PC-9 (cell line): ENCODE measurements around the gene NRP1. TPM values are rescaled to one million over a fixed set of nuclear protein-coding genes. Genes with fewer than 3 reads are reported as not detected.

Experiments used
- BruUV-seq: library from RNA; stranded (reverse); fragments of 400-500 nt; replicated peaks from 2 replicates; lab custom pipeline; 2021; lab: Mats Ljungman, UMichigan
- CTCF ChIA-PET: fragments of 300-600 bp; sonication (Branson Sonifier 250); formaldehyde crosslinking; loops from one replicate; lab custom pipeline; 2022; ENCODE audit warnings: antibody characterized with exemption; lab: Charles Lee
- POLR2A ChIA-PET: fragments of 300-600 bp; sonication (Branson Sonifier 250); formaldehyde crosslinking; loops from one replicate; lab custom pipeline; 2022; ENCODE audit warnings: antibody characterized with exemption; ENCODE audit not compliant: unreplicated experiment; lab: Charles Lee
- DNase-seq, 2 experiments: peaks; one replicate each; pipeline versions ENCODE4 v3.0.0 to v3.0.0-alpha.2; 2015 to 2022; ENCODE audit warnings: mixed read lengths in 1 of 2
- H2AFZ ChIP-seq: fragments of 200-600 bp; sonication (generic); 2 replicates; pipeline ENCODE4 v1.8.1; 2017; ENCODE audit warnings: antibody characterized with exemption
- H3F3A ChIP-seq: fragments of 200-600 bp; sonication (generic); 2 replicates; pipeline ENCODE4 v1.8.1; 2017; ENCODE audit warnings: antibody characterized with exemption, mild to moderate bottlenecking, low read depth; ENCODE audit not compliant: insufficient read depth
- H3K27ac ChIP-seq: fragments of 200-600 bp; sonication (generic); 2 replicates; pipeline ENCODE4 v1.6.1; 2016; ENCODE audit warnings: mixed run types
- H3K27me3 ChIP-seq: fragments of 200-600 bp; sonication (generic); 2 replicates; pipeline ENCODE4 v1.6.1; 2016; ENCODE audit warnings: low read depth, mixed run types; ENCODE audit not compliant: insufficient read depth
- H3K36me3 ChIP-seq: fragments of 200-600 bp; sonication (generic); 2 replicates; pipeline ENCODE4 v1.6.1; 2016; ENCODE audit warnings: low read depth, mixed run types
- H3K4me1 ChIP-seq: fragments of 200-600 bp; sonication (generic); replicated peaks from 2 replicates; pipeline ENCODE4 v1.6.1; 2016; ENCODE audit warnings: mixed run types; ENCODE audit not compliant: insufficient read depth
- H3K4me2 ChIP-seq: fragments of 200-600 bp; sonication (generic); 2 replicates; pipeline ENCODE4 v1.6.1; 2017; ENCODE audit warnings: mixed run types
- H3K4me3 ChIP-seq: fragments of 200-600 bp; sonication (generic); 2 replicates; pipeline ENCODE4 v1.6.1; 2016; ENCODE audit warnings: mixed run types
- H3K79me2 ChIP-seq: fragments of 200-600 bp; sonication (generic); 2 replicates; pipeline ENCODE4 v1.6.1; 2017; ENCODE audit warnings: low read depth, mixed run types
- H3K9me2 ChIP-seq: fragments of 200-600 bp; sonication (generic); 2 replicates; pipeline ENCODE4 v1.8.1; 2017; ENCODE audit warnings: mild to moderate bottlenecking; ENCODE audit not compliant: insufficient read depth
- H3K9me3 ChIP-seq: fragments of 200-600 bp; sonication (generic); 2 replicates; pipeline ENCODE4 v1.8.1; 2016; ENCODE audit warnings: low read depth; ENCODE audit not compliant: insufficient read depth
- H4K20me1 ChIP-seq: fragments of 200-600 bp; sonication (generic); 2 replicates; pipeline ENCODE4 v1.8.1; 2017; ENCODE audit not compliant: insufficient read depth
- EZH2 ChIP-seq: fragments of 200-600 bp; sonication (generic); IDR thresholded peaks from 2 replicates; pipeline ENCODE4 v1.8.0; 2017; ENCODE audit warnings: antibody characterized with exemption, low read depth
- intact Hi-C: fragments of 100-400 bp; cut with micrococcal nuclease; formaldehyde crosslinking; loops from one replicate; pipeline ENCODE4 v1.10.0; 2022; ENCODE audit not compliant: unreplicated experiment
- total RNA-seq: library from RNA; stranded (reverse); gene quantifications from 2 replicates; pipeline ENCODE4 v1.2.3, GENCODE V29; 2021
- TF ChIP-seq, protein P1 (sequence below): fragments of 200-600 bp; sonication (generic); conservative IDR thresholded peaks from 2 replicates; pipeline ENCODE4 v1.6.1; 2017; ENCODE audit warnings: mixed run types, antibody characterized with exemption, mild to moderate bottlenecking, moderate library complexity

NRP1 gene
- total RNA-seq, 1 experiment from 2014 or later: 30.5 TPM

DNA sequence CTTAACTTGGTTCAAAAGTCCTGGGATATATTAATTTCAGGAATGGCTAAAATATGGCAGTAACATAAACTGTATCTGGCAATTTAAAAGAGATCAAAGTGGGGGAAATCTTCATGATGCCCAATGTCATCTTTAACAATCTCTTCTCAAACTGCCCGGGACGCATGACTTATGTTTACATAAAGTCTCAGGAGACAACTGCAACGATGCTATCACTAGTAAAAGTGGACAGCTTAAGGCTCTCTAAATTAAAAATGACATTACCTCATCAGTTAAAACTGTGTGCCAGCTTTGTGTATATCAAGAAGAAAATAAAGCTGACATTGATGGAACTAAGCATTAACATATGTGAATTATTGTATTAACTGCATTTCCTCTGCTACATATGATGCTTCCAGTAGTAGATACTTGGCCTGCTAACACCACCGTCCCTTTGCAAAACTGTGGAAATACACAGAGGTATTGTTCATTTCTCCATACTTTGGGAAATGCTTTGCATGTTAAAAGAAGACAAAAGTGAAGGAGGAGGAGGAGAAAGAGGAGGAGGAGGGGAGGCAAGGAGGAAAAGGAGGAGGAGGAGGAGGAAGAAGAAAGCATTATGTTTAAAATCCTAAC, 62.4 kb downstream of the NRP1 start:
- 0 out of 2 replicates have a peak overlapping the region, but pooled peaks have one; percentile 8 for H3K4me2 ChIP-seq
- intact Hi-C loops: loop anchor here (2.0 to 10.0 kb wide), 4 partner anchors 33 to 137 kb away; partner anchors contain the start of gene NRP1
- H3K4me3 ChIP-seq: no peak overlapping the region
- H3K79me2 ChIP-seq: peaks cover 47% of the 10 kb centered on the region
- ChIA-PET CTCF (interaction anchor here (0.6 to 0.7 kb wide), 2 partner anchors 9 to 114 kb away, joined by 7 to 9 read pairs; no protein-coding TSS in a partner anchor), POLR2A (no interaction called here)
- no peaks in the 10 kb centered on the region; the same call in 1 of the 2 replicates for H3K36me3 ChIP-seq
- H2AFZ ChIP-seq: no peak overlapping the region
- H3K27me3 ChIP-seq: no peaks in the 10 kb centered on the region
- peaks cover 28% of the 10 kb centered on the region for H3F3A ChIP-seq
- H3K9me3 ChIP-seq: no peaks in the 10 kb centered on the region
- H3K27ac ChIP-seq: peak overlapping the region; percentile 98
- no peak for DNase-seq
- peaks cover 32% of the 10 kb centered on the region for H3K4me1 ChIP-seq
- BruUV-seq: no TSS peak
- no peaks in the 10 kb centered on the region for H3K9me2 ChIP-seq
- TF ChIP-seq EZH2: no peak
- TF ChIP-seq, protein P1, sequence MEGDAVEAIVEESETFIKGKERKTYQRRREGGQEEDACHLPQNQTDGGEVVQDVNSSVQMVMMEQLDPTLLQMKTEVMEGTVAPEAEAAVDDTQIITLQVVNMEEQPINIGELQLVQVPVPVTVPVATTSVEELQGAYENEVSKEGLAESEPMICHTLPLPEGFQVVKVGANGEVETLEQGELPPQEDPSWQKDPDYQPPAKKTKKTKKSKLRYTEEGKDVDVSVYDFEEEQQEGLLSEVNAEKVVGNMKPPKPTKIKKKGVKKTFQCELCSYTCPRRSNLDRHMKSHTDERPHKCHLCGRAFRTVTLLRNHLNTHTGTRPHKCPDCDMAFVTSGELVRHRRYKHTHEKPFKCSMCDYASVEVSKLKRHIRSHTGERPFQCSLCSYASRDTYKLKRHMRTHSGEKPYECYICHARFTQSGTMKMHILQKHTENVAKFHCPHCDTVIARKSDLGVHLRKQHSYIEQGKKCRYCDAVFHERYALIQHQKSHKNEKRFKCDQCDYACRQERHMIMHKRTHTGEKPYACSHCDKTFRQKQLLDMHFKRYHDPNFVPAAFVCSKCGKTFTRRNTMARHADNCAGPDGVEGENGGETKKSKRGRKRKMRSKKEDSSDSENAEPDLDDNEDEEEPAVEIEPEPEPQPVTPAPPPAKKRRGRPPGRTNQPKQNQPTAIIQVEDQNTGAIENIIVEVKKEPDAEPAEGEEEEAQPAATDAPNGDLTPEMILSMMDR: no peak
- no peaks in the 10 kb centered on the region for H4K20me1 ChIP-seq

- intact Hi-C loops: loop anchor here (5.0 to 10.0 kb wide), 2 partner anchors 61 to 136 kb away; partner anchors contain the start of gene NRP1
- POLR2A ChIA-PET: no interaction called here
Observed at GRCh38 chr10:33270971-33271370, 63.5 kb downstream of the NRP1 start.

GRCh38 chr10:33267708-33268107, 66.8 kb downstream of the NRP1 start:
- Histone ChIP-seq H3K9me3 (no peaks in the 10 kb centered on the region), H3F3A (peaks cover 37% of the 10 kb centered on the region), H3K4me1 (peaks cover 48% of the 10 kb centered on the region), H3K9me2 (no peaks in the 10 kb centered on the region), H3K4me3 (no peak overlapping the region), H2AFZ (no peak overlapping the region), H3K27ac (no peak overlapping the region), H3K36me3 (no peaks in the 10 kb centered on the region; the same call in 1 of the 2 replicates), H3K27me3 (no peaks in the 10 kb centered on the region), H4K20me1 (no peaks in the 10 kb centered on the region), H3K4me2 (no peak overlapping the region), H3K79me2 (peaks cover 26% of the 10 kb centered on the region)
- no TSS peak for BruUV-seq
- POLR2A ChIA-PET: no interaction called here
- no peak for DNase-seq
- TF ChIP-seq, protein P1: no peak
- no peak for TF ChIP-seq EZH2
- CTCF ChIA-PET: no interaction called here
- intact Hi-C loops: no loop called here

More at GRCh38 chr10:33270971-33271370, 63.5 kb downstream of the NRP1 start:
- TF ChIP-seq, protein P1: no peak
- no peak for TF ChIP-seq EZH2
- no peak overlapping the region for H3K4me2 ChIP-seq
- H3K4me3 ChIP-seq: no peak overlapping the region
- peaks cover 29% of the 10 kb centered on the region for H3F3A ChIP-seq
- H3K9me3 ChIP-seq: no peaks in the 10 kb centered on the region
- H3K9me2 ChIP-seq: no peaks in the 10 kb centered on the region
- no peaks in the 10 kb centered on the region for H4K20me1 ChIP-seq
- H3K36me3 ChIP-seq: no peaks in the 10 kb centered on the region; the same call in 1 of the 2 replicates
- H3K27me3 ChIP-seq: no peaks in the 10 kb centered on the region
- no TSS peak for BruUV-seq
- no peak overlapping the region for H2AFZ ChIP-seq
- CTCF ChIA-PET: no interaction called here
- no peak for DNase-seq
- H3K27ac ChIP-seq: no peak overlapping the region
- peaks cover 42% of the 10 kb centered on the region for H3K79me2 ChIP-seq
- H3K4me1 ChIP-seq: peaks cover 37% of the 10 kb centered on the region
